Ishikawa (cell line): ENCODE data around the gene DRC7.
A peak's percentile ranks its signal among the peaks of the same experiment; 100 is the strongest.

Experiments
- CEBPB ChIP-seq: IDR thresholded peaks from 2 replicates; pipeline ENCODE4 v1.6.1; 2012
- CREB1 ChIP-seq: IDR thresholded peaks from 2 replicates; pipeline ENCODE4 v1.6.1; 2012; ENCODE audit warnings: low read depth
- EGR1 ChIP-seq: IDR thresholded peaks from 2 replicates; pipeline ENCODE4 v1.6.1; 2012
- EP300 ChIP-seq: IDR thresholded peaks from 2 replicates; pipeline ENCODE4 v1.6.1; 2012; ENCODE audit warnings: borderline replicate concordance
- FOXM1 ChIP-seq: IDR thresholded peaks from 2 replicates; pipeline ENCODE4 v1.6.1; 2012; ENCODE audit warnings: low read depth, borderline replicate concordance
- NFIC ChIP-seq: IDR thresholded peaks from 2 replicates; pipeline ENCODE4 v1.6.1; 2012
- RAD21 ChIP-seq: IDR thresholded peaks from 2 replicates; pipeline ENCODE4 v1.6.1; 2012; ENCODE audit warnings: low read depth
- TAF1 ChIP-seq: IDR thresholded peaks from 2 replicates; pipeline ENCODE4 v1.6.1; 2012; ENCODE audit warnings: low read depth, mild to moderate bottlenecking
- TCF12 ChIP-seq: IDR thresholded peaks from 2 replicates; pipeline ENCODE4 v1.6.1; 2012; ENCODE audit warnings: low read depth
- TEAD4 ChIP-seq: IDR thresholded peaks from 2 replicates; pipeline ENCODE4 v1.6.1; 2012
- YY1 ChIP-seq: IDR thresholded peaks from 2 replicates; pipeline ENCODE4 v1.6.1; 2012; ENCODE audit warnings: low read depth
- ZBTB7A ChIP-seq: IDR thresholded peaks from 2 replicates; pipeline ENCODE4 v1.6.1; 2012; ENCODE audit warnings: low read depth
- TF ChIP-seq, protein P1 (sequence below): IDR thresholded peaks from 2 replicates; pipeline ENCODE4 v1.6.1; 2012
- TF ChIP-seq, protein P2 (sequence below): IDR thresholded peaks from 2 replicates; pipeline ENCODE4 v1.6.1; 2012; ENCODE audit warnings: low read depth, mild to moderate bottlenecking
- TF ChIP-seq, protein P3 (sequence below): IDR thresholded peaks from 2 replicates; pipeline ENCODE4 v1.6.1; 2012

The DRC7 gene

DNA sequence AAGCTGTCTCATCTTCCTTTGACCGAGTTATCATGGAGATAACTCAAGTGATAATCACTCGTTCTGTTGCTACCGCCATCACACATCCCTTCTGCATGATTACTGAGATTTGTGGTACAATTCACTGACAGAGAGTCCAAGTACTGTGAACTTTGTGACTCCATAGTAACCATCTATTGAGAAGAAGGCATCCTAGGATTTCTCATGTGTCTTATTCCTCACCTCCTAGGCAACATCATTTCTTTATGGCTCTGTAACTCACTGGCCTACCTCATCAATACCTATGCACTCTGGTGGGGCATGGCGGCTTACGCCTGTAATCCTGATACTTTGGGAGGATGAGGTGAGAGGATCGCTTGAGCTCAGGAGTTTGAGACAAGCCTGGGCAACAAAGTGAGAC lies 19.4 kb downstream of the DRC7 start:
- TF ChIP-seq YY1, result no peak
- no peak for TF ChIP-seq TAF1
- TF ChIP-seq, protein P1, sequence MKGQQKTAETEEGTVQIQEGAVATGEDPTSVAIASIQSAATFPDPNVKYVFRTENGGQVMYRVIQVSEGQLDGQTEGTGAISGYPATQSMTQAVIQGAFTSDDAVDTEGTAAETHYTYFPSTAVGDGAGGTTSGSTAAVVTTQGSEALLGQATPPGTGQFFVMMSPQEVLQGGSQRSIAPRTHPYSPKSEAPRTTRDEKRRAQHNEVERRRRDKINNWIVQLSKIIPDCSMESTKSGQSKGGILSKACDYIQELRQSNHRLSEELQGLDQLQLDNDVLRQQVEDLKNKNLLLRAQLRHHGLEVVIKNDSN, result no peak
- TF ChIP-seq EP300, result no peak

- peak; percentile 74 for TF ChIP-seq RAD21
- TF ChIP-seq CEBPB, result no peak
These were observed 25.6 kb downstream of the DRC7 start for GRCh38 chr16:57720142-57720575.

DNA sequence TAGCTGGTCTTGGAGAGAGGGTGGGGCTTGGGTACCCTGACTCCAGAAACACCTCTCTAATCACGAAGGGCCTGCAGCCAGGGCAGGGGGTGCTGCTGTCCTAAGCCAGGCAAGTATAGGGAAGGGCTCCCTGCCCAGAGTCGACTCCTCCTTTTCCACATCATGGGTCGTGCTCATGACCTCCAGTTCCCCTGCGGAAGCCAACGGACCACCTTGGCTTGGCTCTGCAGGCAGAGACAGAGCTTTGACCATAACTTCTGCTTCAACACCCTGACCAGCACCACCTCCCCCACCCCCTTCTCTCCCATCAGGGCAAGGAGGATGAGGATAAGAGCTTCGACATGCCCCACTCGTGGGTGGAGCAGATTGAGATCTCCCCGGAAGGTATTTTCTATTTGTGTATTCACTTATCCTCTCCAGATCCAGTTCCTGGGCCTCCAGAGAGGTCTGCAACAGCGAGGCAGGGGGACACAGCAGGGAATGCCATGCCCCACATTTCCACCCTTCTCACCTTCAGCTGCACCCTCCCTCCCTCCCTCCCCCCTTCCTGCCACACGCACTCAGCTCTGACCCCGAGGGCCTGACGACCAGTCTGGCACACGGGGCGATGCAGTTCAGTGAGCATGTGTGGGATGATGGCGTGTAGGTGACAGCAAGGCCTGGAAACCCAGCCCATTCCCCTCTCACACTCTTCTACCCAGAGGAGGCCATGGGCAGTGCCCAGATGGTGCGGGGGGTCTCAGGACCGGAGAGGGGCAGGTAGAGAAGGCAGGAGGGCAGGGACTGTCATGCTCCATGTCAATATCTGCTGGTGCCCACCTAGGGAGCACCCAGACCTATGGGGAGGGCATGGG lies 27.0 kb downstream of the DRC7 start:
- no peak for TF ChIP-seq TAF1
- TF ChIP-seq TEAD4, result no peak
- no peak for TF ChIP-seq FOXM1
- TF ChIP-seq, protein P1, result no peak
- TF ChIP-seq CREB1, result no peak
- TF ChIP-seq CEBPB, result no peak
- TF ChIP-seq, protein P2, sequence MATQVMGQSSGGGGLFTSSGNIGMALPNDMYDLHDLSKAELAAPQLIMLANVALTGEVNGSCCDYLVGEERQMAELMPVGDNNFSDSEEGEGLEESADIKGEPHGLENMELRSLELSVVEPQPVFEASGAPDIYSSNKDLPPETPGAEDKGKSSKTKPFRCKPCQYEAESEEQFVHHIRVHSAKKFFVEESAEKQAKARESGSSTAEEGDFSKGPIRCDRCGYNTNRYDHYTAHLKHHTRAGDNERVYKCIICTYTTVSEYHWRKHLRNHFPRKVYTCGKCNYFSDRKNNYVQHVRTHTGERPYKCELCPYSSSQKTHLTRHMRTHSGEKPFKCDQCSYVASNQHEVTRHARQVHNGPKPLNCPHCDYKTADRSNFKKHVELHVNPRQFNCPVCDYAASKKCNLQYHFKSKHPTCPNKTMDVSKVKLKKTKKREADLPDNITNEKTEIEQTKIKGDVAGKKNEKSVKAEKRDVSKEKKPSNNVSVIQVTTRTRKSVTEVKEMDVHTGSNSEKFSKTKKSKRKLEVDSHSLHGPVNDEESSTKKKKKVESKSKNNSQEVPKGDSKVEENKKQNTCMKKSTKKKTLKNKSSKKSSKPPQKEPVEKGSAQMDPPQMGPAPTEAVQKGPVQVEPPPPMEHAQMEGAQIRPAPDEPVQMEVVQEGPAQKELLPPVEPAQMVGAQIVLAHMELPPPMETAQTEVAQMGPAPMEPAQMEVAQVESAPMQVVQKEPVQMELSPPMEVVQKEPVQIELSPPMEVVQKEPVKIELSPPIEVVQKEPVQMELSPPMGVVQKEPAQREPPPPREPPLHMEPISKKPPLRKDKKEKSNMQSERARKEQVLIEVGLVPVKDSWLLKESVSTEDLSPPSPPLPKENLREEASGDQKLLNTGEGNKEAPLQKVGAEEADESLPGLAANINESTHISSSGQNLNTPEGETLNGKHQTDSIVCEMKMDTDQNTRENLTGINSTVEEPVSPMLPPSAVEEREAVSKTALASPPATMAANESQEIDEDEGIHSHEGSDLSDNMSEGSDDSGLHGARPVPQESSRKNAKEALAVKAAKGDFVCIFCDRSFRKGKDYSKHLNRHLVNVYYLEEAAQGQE, result no peak
- TF ChIP-seq ZBTB7A, result no peak

DNA sequence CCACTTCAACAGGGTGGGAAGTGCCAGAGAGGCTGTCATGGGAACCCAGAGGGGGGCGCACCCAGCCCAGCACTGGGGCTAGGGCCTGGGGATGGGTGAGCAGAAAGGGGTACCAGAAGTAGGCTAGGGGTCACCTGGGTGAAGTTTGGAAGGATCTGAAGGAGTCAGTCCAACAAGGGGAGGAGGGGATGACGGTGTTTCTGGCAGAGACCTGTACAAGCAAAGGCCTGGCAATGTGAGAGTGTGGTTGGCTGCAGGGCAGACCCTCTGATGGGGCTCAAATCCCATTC lies 27.5 kb downstream of the DRC7 start:
- TF ChIP-seq, protein P2, result no peak
- TF ChIP-seq, protein P3, sequence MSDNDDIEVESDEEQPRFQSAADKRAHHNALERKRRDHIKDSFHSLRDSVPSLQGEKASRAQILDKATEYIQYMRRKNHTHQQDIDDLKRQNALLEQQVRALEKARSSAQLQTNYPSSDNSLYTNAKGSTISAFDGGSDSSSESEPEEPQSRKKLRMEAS, result no peak
- TF ChIP-seq CREB1 (no peak), EGR1 (no peak), TCF12 (no peak), ZBTB7A (no peak), NFIC (no peak), FOXM1 (no peak), EP300 (no peak), TAF1 (no peak), YY1 (no peak), TEAD4 (no peak), RAD21 (no peak), CEBPB (no peak)
- TF ChIP-seq, protein P1, result no peak

DNA sequence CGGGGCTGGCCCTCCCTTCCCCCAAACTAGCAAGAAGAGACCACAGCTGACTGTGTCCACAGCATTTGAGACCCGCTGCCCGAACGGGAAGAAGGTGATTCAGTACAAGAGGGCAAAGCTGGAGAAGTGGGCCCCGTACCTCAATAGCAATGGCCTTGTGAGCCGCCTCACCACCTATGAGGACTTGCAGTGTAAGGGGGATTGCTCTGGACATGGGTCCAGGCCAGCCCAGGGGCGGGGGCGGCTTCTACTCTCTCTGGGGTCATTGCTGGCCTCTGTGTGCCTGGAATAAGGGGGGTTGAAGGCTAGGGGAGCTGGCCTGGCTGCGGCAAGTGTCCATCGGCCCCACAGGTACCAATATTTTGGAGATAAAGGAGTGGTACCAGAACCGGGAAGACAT lies 28.0 kb downstream of the DRC7 start:
- no peak for TF ChIP-seq TCF12
- no peak for TF ChIP-seq NFIC
- TF ChIP-seq EP300, result no peak
- no peak for TF ChIP-seq CREB1
- no peak for TF ChIP-seq RAD21
- TF ChIP-seq TEAD4, result no peak

- TF ChIP-seq RAD21 (peak; percentile 73), EGR1 (no peak), ZBTB7A (no peak)
These were observed 28.6 kb downstream of the DRC7 start for GRCh38 chr16:57723170-57723569.

- TF ChIP-seq TCF12 (no peak), CREB1 (no peak), TEAD4 (no peak), CEBPB (no peak), EGR1 (no peak), NFIC (no peak), ZBTB7A (no peak), EP300 (no peak), FOXM1 (no peak), RAD21 (no peak), TAF1 (no peak)
- TF ChIP-seq, protein P3, result no peak
- TF ChIP-seq, protein P1, result no peak
These were observed 29.9 kb downstream of the DRC7 start for GRCh38 chr16:57724531-57724930.
